IPS DF 4.7 (cell line): ENCODE results near the gene CHAD.

Source experiments
- DNase-seq: peaks from one replicate; pipeline ENCODE4 v3.0.0-alpha.2; 2013; ENCODE audit warnings: low spot score; ENCODE audit errors: extremely low read depth

CHAD gene, protein sequence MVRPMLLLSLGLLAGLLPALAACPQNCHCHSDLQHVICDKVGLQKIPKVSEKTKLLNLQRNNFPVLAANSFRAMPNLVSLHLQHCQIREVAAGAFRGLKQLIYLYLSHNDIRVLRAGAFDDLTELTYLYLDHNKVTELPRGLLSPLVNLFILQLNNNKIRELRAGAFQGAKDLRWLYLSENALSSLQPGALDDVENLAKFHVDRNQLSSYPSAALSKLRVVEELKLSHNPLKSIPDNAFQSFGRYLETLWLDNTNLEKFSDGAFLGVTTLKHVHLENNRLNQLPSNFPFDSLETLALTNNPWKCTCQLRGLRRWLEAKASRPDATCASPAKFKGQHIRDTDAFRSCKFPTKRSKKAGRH

DNA sequence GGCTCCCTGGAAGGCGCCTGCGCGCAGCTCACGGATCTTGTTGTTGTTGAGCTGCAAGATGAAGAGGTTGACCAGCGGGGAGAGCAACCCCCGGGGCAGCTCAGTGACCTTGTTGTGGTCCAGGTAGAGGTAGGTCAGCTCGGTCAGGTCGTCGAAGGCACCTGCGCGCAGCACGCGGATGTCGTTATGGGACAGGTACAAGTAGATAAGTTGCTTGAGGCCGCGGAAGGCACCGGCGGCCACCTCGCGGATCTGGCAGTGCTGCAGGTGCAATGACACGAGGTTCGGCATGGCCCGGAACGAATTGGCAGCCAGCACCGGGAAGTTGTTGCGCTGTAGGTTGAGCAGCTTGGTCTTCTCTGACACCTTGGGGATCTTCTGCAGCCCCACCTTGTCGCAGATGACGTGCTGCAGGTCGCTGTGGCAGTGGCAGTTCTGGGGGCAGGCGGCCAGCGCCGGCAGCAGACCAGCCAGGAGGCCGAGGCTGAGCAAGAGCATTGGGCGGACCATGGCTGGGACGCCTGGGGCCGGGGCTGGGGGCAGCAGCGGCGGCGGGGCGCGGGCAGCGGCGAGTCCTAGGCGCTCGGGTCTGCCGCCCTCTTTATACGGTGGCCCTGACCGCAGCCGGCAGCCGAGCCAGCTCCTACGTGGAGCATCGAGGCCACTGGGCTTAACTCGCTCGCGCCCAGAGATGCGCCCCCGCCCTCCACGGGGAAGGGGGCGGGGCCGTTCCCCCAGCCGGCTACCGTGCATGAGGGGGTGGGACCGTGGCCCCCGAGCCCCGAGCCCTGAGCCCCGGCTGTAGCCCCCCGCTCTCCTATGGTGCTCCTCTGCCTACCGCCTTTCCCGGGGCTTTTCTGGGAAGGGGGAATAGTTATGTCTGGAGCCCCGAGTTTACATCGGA lies at the start of gene CHAD:
TSS of gene CHAD (minus strand) at position 577 of the 904 bp plus-strand sequence. CDS start at position 510, 67 bp downstream.
- DNase-seq = no peak

DNA sequence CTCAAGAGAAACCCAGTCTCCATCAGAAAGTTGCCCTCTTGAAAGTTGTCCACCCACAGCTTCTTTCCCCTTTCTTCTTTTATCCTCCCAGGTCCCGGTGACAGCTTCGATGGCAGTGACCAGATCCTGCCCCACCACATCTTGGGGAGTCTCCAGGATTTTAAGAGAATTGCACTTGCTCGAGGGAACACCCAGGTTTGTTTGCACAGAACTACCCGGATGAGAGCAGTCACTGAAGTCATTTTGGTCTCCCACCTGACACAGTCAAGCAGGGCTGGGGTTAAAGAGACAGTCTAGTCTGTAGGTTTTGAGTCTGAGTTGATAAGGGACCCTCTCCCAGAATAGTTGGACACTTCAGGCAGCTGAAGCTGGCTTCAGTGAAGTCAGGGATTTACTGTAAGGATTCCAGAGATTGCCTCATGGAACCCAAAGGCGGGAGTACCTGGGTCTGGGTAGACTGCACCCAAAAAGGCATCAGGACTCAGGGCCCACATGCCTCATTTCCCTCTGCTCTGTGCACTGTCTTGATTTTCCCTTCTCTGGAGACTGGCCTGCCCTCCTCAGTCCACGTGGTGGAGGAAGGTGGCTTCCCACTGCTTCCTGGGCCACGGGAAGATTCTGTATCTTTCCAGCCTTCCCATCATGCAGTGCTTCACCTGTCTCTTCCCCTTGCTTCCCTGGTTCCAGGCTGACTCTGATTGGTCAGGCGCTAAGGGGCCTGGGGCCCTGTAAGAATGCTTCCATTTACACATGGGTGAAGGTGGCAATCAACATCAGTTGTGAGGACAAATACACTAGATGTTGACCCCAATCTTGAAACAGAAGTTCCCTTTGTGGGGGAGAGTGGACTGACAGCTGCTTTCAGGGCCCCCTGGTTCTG lies 49.1 kb upstream of the CHAD start:
- DNase-seq = no peak

DNA sequence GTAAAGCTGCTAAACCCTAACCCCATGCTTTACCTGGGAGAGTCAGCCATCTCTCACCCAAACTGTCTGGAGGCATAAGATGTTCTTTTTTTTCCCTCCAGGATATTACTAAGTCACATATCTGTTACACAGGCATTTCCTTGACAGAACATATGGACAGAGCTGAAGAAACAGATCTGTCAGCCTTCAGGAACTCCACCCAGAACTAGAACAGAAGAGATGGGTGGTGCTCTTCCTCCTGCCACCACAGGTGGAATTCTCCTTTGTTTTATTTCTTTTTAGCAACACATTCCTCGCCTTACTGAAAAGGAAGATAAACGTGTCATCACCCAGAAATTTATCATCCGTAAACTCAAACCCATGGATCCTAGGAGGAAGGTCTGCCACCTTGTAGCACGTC lies 48.3 kb upstream of the CHAD start:
- DNase-seq = no peak

DNA sequence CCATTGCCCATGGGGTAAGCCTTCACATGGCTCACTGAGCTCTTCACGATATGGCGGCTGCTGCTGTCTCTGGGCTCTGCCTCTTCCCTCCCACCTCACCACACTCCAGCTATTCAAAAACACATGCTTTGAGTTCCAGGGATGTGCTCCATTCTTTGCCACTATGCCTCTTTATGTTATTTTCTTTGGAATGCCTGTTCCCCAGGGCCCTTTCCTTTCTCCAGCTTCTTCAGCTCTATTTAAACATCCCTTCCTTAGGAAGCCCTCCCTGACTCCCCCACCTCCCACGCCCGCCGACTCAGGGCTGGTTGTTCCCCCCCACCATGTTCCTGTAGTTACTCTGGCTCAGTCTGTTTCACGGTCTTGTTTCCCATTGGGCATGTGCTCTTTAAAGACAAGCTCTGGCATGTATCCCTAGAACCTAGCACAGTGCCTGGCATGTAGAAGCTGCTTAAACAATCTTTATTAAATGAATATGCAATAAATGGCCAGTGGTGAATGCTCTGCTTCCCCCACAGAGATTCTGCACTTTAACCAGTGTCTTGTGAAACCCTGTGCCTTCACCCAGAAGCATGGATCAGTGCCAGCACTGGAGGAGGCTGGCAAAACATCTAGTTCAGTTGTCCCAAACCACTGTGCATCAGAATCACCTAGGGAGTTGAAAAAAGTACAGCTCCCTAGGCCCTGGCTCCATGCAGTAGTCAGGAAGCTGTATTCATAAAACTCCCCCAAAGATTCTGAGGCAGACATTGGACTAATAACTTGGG lies 46.4 kb upstream of the CHAD start:
- DNase-seq = no peak

DNA sequence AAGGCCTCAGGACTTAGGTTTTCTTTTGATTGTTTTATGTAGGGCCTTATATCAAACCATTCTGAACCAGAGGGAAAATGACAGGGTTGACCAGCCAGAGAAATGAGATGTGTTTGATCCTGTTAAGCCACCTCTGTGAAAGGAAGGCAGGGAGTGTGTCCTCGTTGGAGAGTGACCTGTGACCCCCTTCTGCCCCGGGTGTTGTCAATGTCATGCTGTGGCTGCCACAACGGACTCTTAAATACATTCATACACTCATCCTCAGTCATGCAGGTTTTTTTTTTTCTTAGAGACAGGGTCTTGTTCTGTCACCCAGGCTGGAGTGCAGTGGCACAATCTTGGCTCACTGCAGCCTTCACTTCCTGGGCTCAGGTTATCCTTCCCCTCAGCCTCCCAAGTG lies 45.7 kb upstream of the CHAD start:
- no peak for DNase-seq

DNA sequence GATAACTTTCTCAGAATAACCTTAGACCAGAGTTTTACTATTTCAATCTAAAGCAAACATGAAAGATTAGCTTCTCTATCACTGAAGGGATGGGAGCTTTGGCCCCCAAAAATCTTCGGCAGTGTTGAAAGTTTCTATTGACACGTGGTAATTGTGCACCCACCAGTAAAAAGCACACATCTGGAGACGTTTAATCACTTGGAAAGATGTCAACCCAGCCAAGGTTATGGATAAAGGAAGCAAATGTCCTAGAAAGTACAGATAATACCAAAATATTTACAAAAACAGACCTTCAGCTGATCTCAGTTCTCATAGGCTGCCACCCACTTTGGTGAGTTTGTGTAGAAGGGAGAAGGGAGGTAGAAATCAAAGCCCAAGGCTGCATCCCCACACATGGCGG lies 44.8 kb upstream of the CHAD start:
- DNase-seq = no peak

DNA sequence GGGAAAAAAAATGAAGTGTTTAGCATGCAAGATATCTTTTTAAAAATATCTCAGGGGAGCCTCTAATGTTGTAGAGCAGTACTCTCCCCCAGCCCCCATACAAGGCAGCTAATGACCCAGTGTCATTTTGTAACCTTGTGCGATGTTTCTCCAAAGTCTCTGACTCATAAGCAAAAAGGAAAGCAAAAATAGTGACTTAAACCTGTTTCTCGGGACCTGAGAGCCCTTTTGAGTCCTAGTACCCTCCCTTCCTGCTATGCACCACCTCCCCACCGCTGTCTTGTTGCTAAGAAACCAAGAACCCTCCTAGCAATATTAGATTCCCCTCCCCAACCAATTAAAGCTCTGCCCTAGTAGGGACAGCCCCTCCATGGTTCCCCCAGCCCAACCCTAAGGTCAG lies 42.4 kb upstream of the CHAD start:
- no peak for DNase-seq

DNA sequence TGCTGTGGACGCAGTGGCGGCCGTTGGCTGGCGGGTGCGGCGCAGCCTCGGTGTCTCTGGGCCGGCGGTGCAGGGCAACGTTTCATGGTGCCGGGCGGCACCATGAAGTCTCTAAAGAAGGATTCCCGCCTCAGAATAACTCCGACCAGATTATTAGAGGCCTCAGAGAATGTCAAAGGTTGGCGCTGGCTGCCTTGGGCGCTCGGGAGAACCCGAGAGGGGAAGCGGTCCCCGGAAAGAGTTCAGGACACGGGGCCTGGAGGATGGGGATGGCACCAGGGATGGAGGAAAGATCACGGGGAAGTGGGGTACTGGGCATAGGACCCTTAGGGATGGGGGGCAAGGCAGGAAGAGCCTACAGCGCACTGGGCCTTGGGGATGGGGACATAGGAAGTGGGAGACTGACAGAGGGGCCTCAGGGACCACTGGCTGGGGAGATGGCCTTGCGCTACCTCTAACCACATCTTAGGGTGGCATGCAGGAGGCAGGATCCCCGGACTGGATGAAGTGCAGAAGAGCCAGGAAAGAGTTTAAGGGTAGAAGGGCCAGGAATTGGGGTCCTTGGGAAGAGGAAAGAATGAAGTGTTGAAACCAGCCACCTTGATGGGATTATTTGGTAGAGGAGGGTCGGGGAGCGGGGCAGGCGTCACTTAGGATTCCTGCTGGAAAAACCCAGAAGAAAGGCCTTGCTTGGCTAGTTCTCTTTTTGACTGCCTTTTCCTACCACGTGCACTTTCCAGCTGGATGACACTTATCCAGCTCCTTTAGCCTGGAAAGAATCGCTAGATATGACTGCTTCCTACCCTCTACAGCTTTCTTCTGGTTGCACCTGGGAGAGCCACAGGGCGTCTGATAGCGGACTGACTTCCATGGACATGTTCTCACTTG lies 40.1 kb upstream of the CHAD start:
- DNase-seq = no peak

DNA sequence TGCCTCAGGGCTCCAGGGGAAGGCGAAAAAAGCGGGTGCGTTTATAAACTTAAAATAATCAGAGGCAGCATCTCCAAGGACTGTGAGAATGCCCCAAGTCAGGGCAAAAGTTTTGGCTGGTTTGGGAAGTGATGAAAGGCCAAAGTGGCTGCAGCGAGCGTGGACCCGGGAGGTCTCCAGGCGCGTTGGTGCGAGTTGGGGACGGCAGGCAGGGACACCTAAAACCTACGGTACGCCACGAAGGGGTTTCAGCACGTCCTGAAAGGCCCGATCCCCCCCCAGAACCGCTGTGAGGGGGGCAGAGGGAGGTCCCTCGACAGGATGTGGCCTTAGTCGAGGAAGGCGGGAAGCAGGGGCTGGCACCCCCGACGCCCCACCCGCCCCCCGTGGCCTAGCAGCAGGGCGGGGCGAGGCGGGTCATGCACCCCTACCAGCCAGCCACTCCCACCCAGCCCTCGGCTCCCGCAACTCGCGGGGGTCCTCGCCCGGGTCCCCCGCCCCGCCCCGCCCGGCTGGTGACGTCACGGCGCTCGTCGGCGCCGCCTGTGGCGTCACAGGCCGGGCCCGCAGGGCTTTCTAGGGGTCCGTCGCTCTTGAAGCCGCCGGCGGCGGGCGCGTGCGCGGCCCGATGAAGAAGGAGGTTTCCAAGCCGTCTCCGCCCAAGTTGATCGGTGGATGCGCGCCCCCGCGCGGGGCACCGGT lies 39.3 kb upstream of the CHAD start, which contains the start of gene MYCBPAP:
TSS of gene MYCBPAP (plus strand) at position 569 of the 702 bp plus-strand sequence. CDS start 236 bp downstream, outside the sequence.
- no peak for DNase-seq

DNA sequence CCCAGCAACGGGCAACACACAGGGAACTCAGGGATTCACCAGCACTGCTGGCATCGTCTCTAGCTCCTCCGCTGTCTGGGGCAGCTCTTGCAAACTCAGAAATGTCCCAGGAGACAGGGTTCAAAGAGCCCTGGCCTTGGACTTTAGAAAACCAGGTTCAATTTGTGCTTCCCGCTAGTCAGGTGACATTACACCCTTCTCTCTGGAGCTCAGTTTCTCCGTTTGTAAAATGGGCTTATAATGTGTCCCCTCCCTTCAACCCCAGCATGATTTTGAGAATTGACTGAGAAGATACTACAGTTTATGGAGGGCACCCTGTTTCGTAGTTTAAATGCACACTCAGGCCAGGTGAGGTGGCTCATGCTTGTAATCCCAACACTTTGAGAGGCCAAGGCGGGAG lies 37.6 kb upstream of the CHAD start:
- no peak for DNase-seq

DNA sequence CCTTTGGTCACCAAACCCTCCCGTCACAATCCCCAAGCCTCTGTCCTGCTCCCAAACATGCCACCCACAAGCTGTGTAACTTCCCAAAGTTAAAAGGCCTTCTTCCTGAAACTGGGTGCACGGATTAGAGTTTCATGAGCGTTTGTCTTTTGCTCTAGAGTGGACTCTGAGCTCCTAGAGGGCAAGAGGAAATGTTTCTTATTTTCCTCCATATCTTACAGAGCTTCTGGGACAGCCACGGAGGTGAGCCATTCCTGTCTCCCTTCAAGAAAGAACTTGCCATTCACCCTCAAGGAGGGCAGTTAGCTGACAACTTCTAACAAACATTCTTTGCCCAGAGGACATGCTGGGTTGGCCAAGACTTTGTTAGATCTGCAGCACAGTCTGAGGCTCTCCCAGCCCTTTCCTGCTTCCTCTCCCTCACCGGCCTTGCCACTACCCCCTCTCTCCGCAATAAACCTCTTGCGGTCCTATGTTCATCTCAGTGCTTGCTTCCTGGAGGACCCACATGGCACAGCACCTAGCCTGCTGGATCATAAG lies 37.0 kb upstream of the CHAD start:
- DNase-seq = no peak

DNA sequence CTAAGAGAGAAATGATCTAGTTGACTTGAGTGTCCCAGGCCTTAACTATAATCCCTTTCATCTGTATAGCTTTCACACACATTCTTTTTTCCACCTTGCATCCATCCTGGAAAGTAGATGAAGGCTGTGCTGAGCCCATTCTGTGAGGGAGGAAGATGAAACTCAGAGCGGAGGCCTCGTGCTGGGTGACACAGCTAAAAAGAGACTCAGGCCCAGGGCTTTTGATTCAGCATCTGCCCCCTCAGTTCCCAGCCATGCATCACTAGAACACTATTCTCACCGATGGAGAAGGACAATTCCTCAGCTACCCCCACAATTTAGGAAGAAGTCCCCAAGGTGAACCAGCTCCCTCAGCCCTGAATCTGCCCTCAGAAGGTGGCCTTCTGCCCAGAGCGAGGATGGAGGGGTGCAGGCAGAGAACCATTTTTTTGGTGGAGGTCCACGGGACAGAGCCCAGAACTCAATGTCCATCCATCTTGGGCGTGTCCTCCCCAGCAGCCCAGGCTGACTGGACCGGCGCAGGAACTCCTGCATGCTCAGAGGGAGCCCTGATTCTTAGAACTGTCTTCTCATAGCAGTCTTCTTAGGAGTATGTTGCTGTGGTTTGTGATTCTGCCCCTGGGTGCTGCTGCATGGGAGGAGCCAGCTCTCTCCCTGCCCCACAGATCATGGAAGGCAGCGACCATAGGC lies 33.8 kb upstream of the CHAD start:
- DNase-seq = no peak

DNA sequence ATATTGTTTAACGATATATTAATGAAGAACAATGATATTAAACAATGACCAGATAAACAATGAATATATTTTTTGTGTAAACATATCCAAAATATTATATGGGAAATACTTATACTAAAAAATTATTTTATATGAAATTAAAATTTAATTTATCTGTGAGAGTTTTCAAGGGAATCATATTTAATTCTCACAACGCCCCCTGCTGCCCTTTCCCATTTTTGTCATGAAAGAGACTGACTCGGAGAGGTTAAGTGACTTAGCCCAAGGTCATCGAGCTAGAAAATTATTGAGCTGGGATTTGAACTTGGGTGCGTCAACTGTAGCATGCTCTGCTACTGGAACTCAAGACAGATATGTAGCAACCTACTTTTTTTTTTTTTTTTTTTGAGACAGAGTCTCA lies 32.4 kb upstream of the CHAD start:
- no peak for DNase-seq

DNA sequence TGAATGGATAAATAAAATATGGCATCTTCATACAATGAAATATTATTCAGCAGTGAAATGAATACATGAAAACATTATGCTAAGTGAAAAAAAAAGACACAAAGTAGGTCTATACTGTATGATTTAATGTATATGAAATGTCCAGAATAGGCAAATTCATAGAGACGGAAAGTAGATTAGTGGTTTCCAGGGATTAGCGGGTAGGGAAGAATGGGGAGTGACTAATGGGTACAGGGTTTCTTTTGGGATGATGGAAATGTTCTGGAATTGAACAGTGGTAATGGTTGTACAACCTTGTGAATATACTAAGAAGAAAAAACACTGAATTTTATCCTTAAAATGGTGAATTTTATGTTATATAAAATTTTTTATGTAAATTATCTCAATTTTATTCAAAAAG lies 31.0 kb upstream of the CHAD start:
- DNase-seq = no peak

DNA sequence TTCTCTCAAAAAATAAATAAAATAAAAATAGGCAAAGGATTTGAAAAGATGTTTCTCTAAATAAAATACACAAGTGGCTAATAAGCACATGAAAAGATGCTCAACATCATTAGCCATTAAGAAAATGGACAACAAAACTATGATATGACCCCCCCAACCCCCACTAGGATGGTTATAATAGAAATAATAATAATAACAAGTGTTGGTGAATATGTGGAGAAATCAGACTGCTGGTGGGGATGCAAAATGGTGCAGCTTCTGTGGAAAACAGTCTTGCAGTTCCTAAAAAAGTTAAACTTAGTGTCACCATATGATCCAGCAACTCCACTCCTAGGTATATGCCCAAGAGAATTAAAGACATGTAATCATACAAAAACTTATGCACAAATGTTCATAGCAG lies 30.6 kb upstream of the CHAD start:
- no peak for DNase-seq

DNA sequence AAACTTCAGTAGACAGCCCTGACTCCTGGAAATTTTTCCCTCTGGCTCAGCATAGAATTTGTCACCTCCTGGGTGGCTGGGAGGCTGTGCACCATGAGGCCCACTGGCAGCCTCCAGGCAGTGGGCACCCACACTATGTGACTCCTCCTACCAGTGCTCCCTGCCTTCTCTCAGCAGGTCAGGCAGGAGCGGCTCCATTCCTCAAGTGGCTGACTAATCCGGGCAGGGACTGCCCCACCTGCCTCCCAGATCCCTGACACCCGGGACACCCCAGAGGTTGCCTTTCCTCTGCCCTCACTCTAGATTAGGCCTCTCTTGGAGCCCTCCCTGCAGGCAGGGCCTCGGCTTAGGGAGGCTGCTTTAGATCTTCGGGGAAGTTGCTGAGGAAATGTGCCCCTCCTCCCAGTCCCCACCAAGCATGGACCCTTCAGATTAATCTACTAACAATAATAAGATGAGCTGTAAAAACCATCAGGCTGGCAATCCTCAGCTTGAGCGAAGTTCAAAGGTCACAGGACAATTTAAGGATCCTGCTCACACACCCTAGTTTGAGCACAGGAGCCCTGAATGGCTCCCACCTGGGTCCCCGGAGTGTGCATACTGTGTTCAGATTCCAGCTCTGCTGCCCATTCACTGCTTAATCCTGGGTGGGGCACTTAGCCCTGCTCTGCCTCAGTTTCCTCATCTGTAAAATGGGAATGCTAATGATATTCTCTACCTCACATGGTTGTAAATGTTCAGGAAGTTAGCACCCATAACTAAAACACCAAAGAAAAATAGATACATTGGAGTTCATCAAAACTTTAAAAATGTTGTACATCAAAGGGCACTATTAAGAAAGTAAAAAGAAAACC lies 29.6 kb upstream of the CHAD start:
- no peak for DNase-seq

DNA sequence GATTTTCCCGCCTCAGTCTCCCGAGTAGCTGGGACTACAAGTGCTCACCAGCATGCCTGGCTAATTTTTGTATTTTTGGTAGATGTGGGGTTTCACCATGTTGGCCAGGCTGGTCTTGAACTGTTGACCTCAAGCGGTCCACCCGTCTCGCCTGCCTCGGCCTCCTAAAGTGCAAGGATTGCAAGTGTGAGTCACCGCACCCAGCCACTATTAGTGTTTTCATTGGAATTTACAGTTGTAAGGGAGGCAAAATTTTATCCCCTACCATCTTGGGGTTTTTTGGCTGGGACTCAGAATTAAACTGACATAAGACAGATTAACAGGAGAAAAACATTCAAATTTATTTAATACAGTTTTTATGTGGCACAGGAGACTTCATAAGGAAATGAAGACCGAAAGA lies 27.2 kb upstream of the CHAD start:
- no peak for DNase-seq
